Measurements from ENCODE around the gene FPR3. TPM values are rescaled to one million over a fixed set of nuclear protein-coding genes. Genes with fewer than 3 reads are reported as not detected.

FPR3 gene
- total RNA-seq, 6 donors from 2014 or later: 8.8 to 50.9 (median 20.1) TPM

- Histone ChIP-seq H3K4me1 (peaks cover 0 to 5% (median 0%) of the 10 kb centered on the region in 4 donors), H3K9me3 (peaks cover 0 to 12% (median 0%) of the 10 kb centered on the region in 4 donors), H3K27me3 (no peaks in the 10 kb centered on the region), H3K36me3 (no peaks in the 10 kb centered on the region), H3K4me3 (no peak overlapping the region), H3K27ac (peak overlapping the region in 2 of 4 donors; percentile 17 to 56)
- ATAC-seq (ENCODE audit: low FRiP score in 2 of 2): no peak
- TF ChIP-seq POLR2A (IDR thresholded peaks at IDR 0.05): no peak
- no peak for TF ChIP-seq POLR2AphosphoS5 (IDR thresholded peaks at IDR 0.05)
- no peak for TF ChIP-seq CTCF (IDR thresholded peaks at IDR 0.05)
- TF ChIP-seq EP300 (IDR thresholded peaks at IDR 0.05): no peak
- no peak for DNase-seq
- WGBS, 2 donors: 92 to 93% methylated on average over 3 of the region's 3 CpGs
Measured at GRCh38 chr19:51822946-51823345, 28.0 kb downstream of the FPR3 start.

- H3K4me3 ChIP-seq: no peak overlapping the region
- peaks cover 0 to 5% (median 0%) of the 10 kb centered on the region in 4 donors for H3K4me1 ChIP-seq
- WGBS, 2 donors: 71 to 80% methylated on average over 13 of the region's 13 CpGs
- H3K27ac ChIP-seq: peak overlapping the region in 3 of 4 donors; percentile 49 to 60 (median 56)
- H3K36me3 ChIP-seq: no peaks in the 10 kb centered on the region
- H3K9me3 ChIP-seq: peaks cover 0 to 21% (median 1%) of the 10 kb centered on the region in 4 donors
- H3K27me3 ChIP-seq: no peaks in the 10 kb centered on the region
- TF ChIP-seq POLR2A (IDR thresholded peaks at IDR 0.05) (peak in 1 of 4 donors; percentile 30), POLR2AphosphoS5 (IDR thresholded peaks at IDR 0.05) (no peak)
- ATAC-seq (ENCODE audit: low FRiP score in 2 of 2) (peak; percentile 66 to 70), DNase-seq (no peak)
Measured at GRCh38 chr19:51824281-51825005, 29.5 kb downstream of the FPR3 start.

- no peaks in the 10 kb centered on the region for H3K4me1 ChIP-seq
- TF ChIP-seq EP300 (IDR thresholded peaks at IDR 0.05) (no peak), POLR2AphosphoS5 (IDR thresholded peaks at IDR 0.05) (no peak), CTCF (IDR thresholded peaks at IDR 0.05) (peak in 4 of 6 experiments; percentile 17 to 56 (median 38)), POLR2A (IDR thresholded peaks at IDR 0.05) (no peak)
- no peak overlapping the region for H3K27ac ChIP-seq
- no peaks in the 10 kb centered on the region for H3K36me3 ChIP-seq
- H3K27me3 ChIP-seq: no peaks in the 10 kb centered on the region
- peak in 1 of 2 donors; percentile 87 for ATAC-seq (ENCODE audit: low FRiP score in 2 of 2)
- H3K9me3 ChIP-seq: peaks cover 0 to 14% (median 1%) of the 10 kb centered on the region in 4 donors
- 67 to 70% methylated on average over 2 of the region's 2 CpGs for WGBS, 2 donors
- no peak overlapping the region for H3K4me3 ChIP-seq
- no peak for DNase-seq
Measured at GRCh38 chr19:51830274-51830673, 35.3 kb downstream of the FPR3 start.

- H3K9me3 ChIP-seq: peaks cover 0 to 22% (median 13%) of the 10 kb centered on the region in 4 donors
- no peaks in the 10 kb centered on the region for H3K36me3 ChIP-seq
- DNase-seq (no peak), ATAC-seq (ENCODE audit: low FRiP score in 2 of 2) (no peak)
- TF ChIP-seq POLR2AphosphoS5 (IDR thresholded peaks at IDR 0.05) (no peak), CTCF (IDR thresholded peaks at IDR 0.05) (no peak), EP300 (IDR thresholded peaks at IDR 0.05) (no peak), POLR2A (IDR thresholded peaks at IDR 0.05) (no peak)
- no peaks in the 10 kb centered on the region for H3K4me1 ChIP-seq
- H3K27me3 ChIP-seq: no peaks in the 10 kb centered on the region
- H3K27ac ChIP-seq: no peak overlapping the region
- no peak overlapping the region for H3K4me3 ChIP-seq
- 97% methylated on average over 2 of the region's 2 CpGs for WGBS, 2 donors
Measured at GRCh38 chr19:51837145-51837544, 42.2 kb downstream of the FPR3 start.

GRCh38 chr19:51861870-51862622 is 67.1 kb downstream of the FPR3 start:
- Histone ChIP-seq H3K27ac (no peak overlapping the region), H3K27me3 (no peaks in the 10 kb centered on the region), H3K4me3 (no peak overlapping the region), H3K4me1 (no peaks in the 10 kb centered on the region), H3K9me3 (peaks cover 78 to 98% (median 95%) of the 10 kb centered on the region in 4 donors), H3K36me3 (peaks cover 0 to 2% (median 0%) of the 10 kb centered on the region in 4 donors)
- no peak for TF ChIP-seq EP300 (IDR thresholded peaks at IDR 0.05)
- TF ChIP-seq POLR2A (IDR thresholded peaks at IDR 0.05): no peak
- TF ChIP-seq CTCF (IDR thresholded peaks at IDR 0.05): no peak
- no peak for TF ChIP-seq POLR2AphosphoS5 (IDR thresholded peaks at IDR 0.05)
- 92 to 98% methylated on average over 2 of the region's 2 CpGs for WGBS, 2 donors
- DNase-seq (no peak), ATAC-seq (ENCODE audit: low FRiP score in 2 of 2) (no peak)
